ENCODE data around the gene UNC80.

GRCh38 chr2:209988010-209988409, 216.4 kb downstream of the UNC80 start:
- TF ChIP-seq CTCF (conservative IDR thresholded peaks at IDR 0.05) (no peak), EZH2 (IDR thresholded peaks at IDR 0.05; ENCODE audit: low read depth) (no peak)

All from PC-9 (cell line).